B cell (primary cell): ENCODE measurements around the gene RIMKLB. TPM values are rescaled to one million over a fixed set of nuclear protein-coding genes. Genes with fewer than 3 reads are reported as not detected.

Experiments used
- ATAC-seq: fragments of 200-7000 bp; cut with Tn5 transposase; one replicate; pipeline ENCODE4 v1.10.0; 2021; ENCODE audit warnings: low read depth, mild to moderate bottlenecking, moderate number of reproducible peaks, moderate library complexity
- CTCF ChIA-PET: fragments of 350-600 bp; sonication (Branson Sonifier 250); formaldehyde crosslinking; loops from one replicate; lab custom pipeline; 2021; ENCODE audit warnings: antibody characterized with exemption, inconsistent platforms; lab: Charles Lee
- POLR2A ChIA-PET: fragments of 350-600 bp; sonication (Branson Sonifier 250); formaldehyde crosslinking; loops from one replicate; lab custom pipeline; 2021; ENCODE audit warnings: antibody characterized with exemption; lab: Charles Lee
- DNase-seq: peaks from one replicate; pipeline ENCODE4 v3.0.0; 2013
- H2AFZ ChIP-seq: 2 replicates; pipeline ENCODE4 v1.6.1; 2012; ENCODE audit warnings: mild to moderate bottlenecking, low read depth, low read length; ENCODE audit not compliant: insufficient read depth, poor library complexity, severe bottlenecking
- H3K27ac ChIP-seq, 2 donors: 1 replicate in 1 of 2; 2 replicates in 1 of 2; pipeline ENCODE4 v1.5.1; 2012 to 2013; ENCODE audit warnings: low read length in 2 of 2, mild to moderate bottlenecking in 2 of 2, moderate library complexity in 1 of 2
- H3K27me3 ChIP-seq, 4 experiments: fragments of 200-600 bp in 1 of 4; sonication (generic) in 1 of 4; replicated peaks in 1 of 4; 1 replicate in 2 of 4; 2 replicates in 2 of 4; pipeline versions ENCODE4 v1.6.1 to v1.7.0; 2013 to 2016; ENCODE audit warnings: low read length in 3 of 4, mild to moderate bottlenecking in 2 of 4, mixed read lengths in 1 of 4, moderate library complexity in 1 of 4; ENCODE audit not compliant: insufficient read depth in 4 of 4, control insufficient read depth in 3 of 4; ENCODE audit errors: control extremely low read depth in 1 of 4
- H3K36me3 ChIP-seq, 2 experiments: replicated peaks in 1 of 2; 1 replicate in 1 of 2; 2 replicates in 1 of 2; pipeline versions ENCODE4 v1.6.1 to v1.7.1; 2013; ENCODE audit warnings: low read length in 1 of 2; ENCODE audit not compliant: insufficient read depth in 2 of 2, control insufficient read depth in 1 of 2; ENCODE audit errors: control extremely low read depth in 1 of 2, extremely low read depth in 1 of 2
- H3K4me1 ChIP-seq, 2 donors: fragments of 200-600 bp in 1 of 2; sonication (generic) in 1 of 2; 1 replicate in 1 of 2; 2 replicates in 1 of 2; pipeline versions ENCODE4 v1.5.1 to v1.6.1; 2013 to 2017; ENCODE audit warnings: low read length in 2 of 2; ENCODE audit not compliant: control insufficient read depth in 2 of 2, insufficient read depth in 2 of 2
- H3K4me2 ChIP-seq: replicated peaks from 2 replicates; pipeline ENCODE3; 2012; ENCODE audit warnings: mild to moderate bottlenecking, low read depth, low read length; ENCODE audit not compliant: poor library complexity, severe bottlenecking
- H3K4me3 ChIP-seq, 5 experiments: fragments of 200-600 bp in 1 of 5; sonication (generic) in 1 of 5; 1 replicate in 3 of 5; 2 replicates in 2 of 5; pipeline versions ENCODE4 v1.5.1 to v1.7.0; 2011 to 2016; ENCODE audit warnings: low read length in 4 of 5, mild to moderate bottlenecking in 4 of 5, low read depth in 2 of 5, control low read depth in 1 of 5, moderate library complexity in 1 of 5; ENCODE audit not compliant: insufficient read depth in 1 of 5; ENCODE audit errors: control extremely low read depth in 1 of 5, extremely low read depth in 1 of 5
- H3K79me2 ChIP-seq: fragments of 200-600 bp; sonication (generic); one replicate; pipeline ENCODE4 v1.6.0; 2016; ENCODE audit warnings: low read length; ENCODE audit not compliant: control insufficient read depth, insufficient read depth
- H3K9ac ChIP-seq: fragments of 200-600 bp; sonication (generic); 2 replicates; pipeline ENCODE4 v1.6.1; 2017; ENCODE audit warnings: mild to moderate bottlenecking, low read length, moderate library complexity
- H3K9me3 ChIP-seq, 3 donors: one replicate each; pipeline versions ENCODE4 v1.6.1 to v1.7.1; 2013; ENCODE audit warnings: low read length in 2 of 3; ENCODE audit not compliant: control insufficient read depth in 2 of 3, insufficient read depth in 1 of 3; ENCODE audit errors: control extremely low read depth in 1 of 3
- H4K20me1 ChIP-seq: 2 replicates; pipeline ENCODE4 v1.6.0; 2012; ENCODE audit warnings: mild to moderate bottlenecking, low read length; ENCODE audit not compliant: insufficient read depth, control insufficient read depth, poor library complexity, severe bottlenecking
- H3K27ac Mint-ChIP-seq: one replicate; pipeline ENCODE4 v1.8.0; 2021; ENCODE audit warnings: mixed read lengths
- H3K27me3 Mint-ChIP-seq: one replicate; pipeline ENCODE4 v1.8.0; 2021; ENCODE audit warnings: mixed read lengths
- H3K4me1 Mint-ChIP-seq: one replicate; pipeline ENCODE4 v1.8.0; 2021; ENCODE audit warnings: mixed read lengths
- H3K4me3 Mint-ChIP-seq: one replicate; pipeline ENCODE4 v1.8.0; 2021; ENCODE audit warnings: mixed read lengths
- H3K9me3 Mint-ChIP-seq: one replicate; pipeline ENCODE4 v1.8.0; 2022; ENCODE audit warnings: mixed read lengths; ENCODE audit not compliant: insufficient read depth
- EZH2 ChIP-seq: IDR thresholded peaks from 2 replicates; pipeline ENCODE4 v1.6.1; 2012; ENCODE audit warnings: borderline replicate concordance, low read depth, mild to moderate bottlenecking, moderate library complexity, low read length; ENCODE audit not compliant: insufficient read depth, poor library complexity, severe bottlenecking
- WGBS: methylation state at CpG from one replicate; pipeline ENCODE4 v1.1.5; 2013; ENCODE audit warnings: missing lambda C conversion rate; ENCODE audit not compliant: insufficient coverage; 5-methylcytosine and 5-hydroxymethylcytosine counted together
- intact Hi-C: fragments of 100-400 bp; cut with micrococcal nuclease; formaldehyde crosslinking; loops from one replicate; pipeline ENCODE4 v1.10.0; 2022
- polyA plus RNA-seq: library from polyadenylated mRNA; depleted of rRNA; stranded (reverse); fragments of >200 nt; gene quantifications from 2 replicates; pipeline ENCODE4 v1.2.3, GENCODE V29; 2012
- total RNA-seq, 2 donors: library from RNA; stranded (reverse); fragments of 120-200 nt in 1 of 2; gene quantifications; 1 replicate in 1 of 2; 2 replicates in 1 of 2; pipeline versions ENCODE4 v1.2.3 to v1.2.4, GENCODE V29; 2013 to 2022
- TF ChIP-seq, protein P1 (sequence below): fragments of 200-600 bp; IDR thresholded peaks from one replicate; pipeline ENCODE4 v1.8.0; 2022; ENCODE audit warnings: antibody characterized with exemption, mild to moderate bottlenecking

RIMKLB gene
- total and polyA plus RNA-seq, 2 donors (not counting 1 experiment from before 2014, with no cell fraction given): 27.8 to 54.2 TPM

DNA sequence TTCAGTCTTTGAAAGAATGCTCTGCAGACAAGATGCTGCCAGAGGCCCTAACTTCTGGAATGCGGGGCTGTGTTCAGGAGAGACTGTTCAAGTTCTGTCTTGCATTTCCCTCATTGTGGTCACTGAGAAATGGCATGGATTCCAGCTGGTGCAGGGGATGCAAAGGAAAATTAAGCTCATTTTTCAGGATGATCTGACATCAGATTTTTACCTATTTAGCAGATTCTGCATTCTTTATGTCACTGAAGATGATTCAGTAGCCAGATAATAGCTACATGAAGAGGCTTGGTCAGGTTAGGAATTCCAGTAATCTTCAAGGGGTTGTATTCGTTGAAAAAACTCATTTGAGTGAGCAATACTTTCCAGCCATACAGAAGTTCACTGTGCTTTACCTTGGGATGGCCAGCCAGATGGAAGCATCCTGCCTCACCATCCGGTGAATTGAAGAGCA lies 19.1 kb upstream of the RIMKLB start:
- Histone ChIP-seq H3K9me3 (no peaks in the 10 kb centered on the region), H3K4me2 (no peak overlapping the region), H4K20me1 (no peaks in the 10 kb centered on the region), H3K27me3 (no peaks in the 10 kb centered on the region), H3K27ac (no peak overlapping the region), H3K36me3 (no peaks in the 10 kb centered on the region), H2AFZ (no peak overlapping the region), H3K79me2 (no peaks in the 10 kb centered on the region), H3K9ac (no peak overlapping the region), H3K4me1 (no peaks in the 10 kb centered on the region), H3K4me3 (no peak overlapping the region)
- Mint-ChIP-seq H3K4me3 (no peak overlapping the region), H3K27me3 (peaks cover 9% of the 10 kb centered on the region), H3K27ac (no peak overlapping the region), H3K9me3 (no peaks in the 10 kb centered on the region), H3K4me1 (peaks cover 9% of the 10 kb centered on the region)
- intact Hi-C loops: no loop called here
- TF ChIP-seq, protein P1, sequence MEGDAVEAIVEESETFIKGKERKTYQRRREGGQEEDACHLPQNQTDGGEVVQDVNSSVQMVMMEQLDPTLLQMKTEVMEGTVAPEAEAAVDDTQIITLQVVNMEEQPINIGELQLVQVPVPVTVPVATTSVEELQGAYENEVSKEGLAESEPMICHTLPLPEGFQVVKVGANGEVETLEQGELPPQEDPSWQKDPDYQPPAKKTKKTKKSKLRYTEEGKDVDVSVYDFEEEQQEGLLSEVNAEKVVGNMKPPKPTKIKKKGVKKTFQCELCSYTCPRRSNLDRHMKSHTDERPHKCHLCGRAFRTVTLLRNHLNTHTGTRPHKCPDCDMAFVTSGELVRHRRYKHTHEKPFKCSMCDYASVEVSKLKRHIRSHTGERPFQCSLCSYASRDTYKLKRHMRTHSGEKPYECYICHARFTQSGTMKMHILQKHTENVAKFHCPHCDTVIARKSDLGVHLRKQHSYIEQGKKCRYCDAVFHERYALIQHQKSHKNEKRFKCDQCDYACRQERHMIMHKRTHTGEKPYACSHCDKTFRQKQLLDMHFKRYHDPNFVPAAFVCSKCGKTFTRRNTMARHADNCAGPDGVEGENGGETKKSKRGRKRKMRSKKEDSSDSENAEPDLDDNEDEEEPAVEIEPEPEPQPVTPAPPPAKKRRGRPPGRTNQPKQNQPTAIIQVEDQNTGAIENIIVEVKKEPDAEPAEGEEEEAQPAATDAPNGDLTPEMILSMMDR: no peak
- no peak for TF ChIP-seq EZH2
- ChIA-PET POLR2A (no interaction called here), CTCF (interaction anchor here (1.2 to 8.5 kb wide), 6 partner anchors 21 to 370 kb away, joined by 3 to 110 read pairs (median 5); no protein-coding TSS in a partner anchor)
- 93% methylated on average over 3 of the region's 3 CpGs for WGBS
- DNase-seq (no peak), ATAC-seq (no peak)

DNA sequence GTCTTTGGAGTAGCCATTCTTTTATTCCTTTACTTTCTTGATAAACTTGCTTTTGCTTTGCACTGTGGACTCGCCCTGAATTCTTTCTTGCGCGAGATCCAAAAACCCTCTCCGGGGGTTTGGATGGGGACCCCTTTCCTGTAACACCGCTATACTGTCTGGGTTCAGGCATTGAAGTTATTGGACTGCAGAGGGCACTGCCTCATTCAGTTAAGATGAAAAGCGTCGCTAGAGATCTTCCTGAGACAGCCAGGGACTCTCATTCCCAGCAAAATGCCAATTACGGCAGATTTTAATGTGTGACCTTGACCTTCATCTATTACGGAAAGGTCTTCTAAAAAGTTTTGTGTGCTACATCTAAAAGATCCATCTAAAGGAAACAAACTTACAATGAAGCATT lies 17.3 kb upstream of the RIMKLB start:
- Mint-ChIP-seq H3K9me3 (no peaks in the 10 kb centered on the region), H3K4me1 (peaks cover 6% of the 10 kb centered on the region), H3K27ac (no peak overlapping the region), H3K4me3 (no peak overlapping the region), H3K27me3 (peaks cover 9% of the 10 kb centered on the region)
- intact Hi-C loops: no loop called here
- WGBS: 90% methylated on average over 8 of the region's 9 CpGs
- no peaks in the 10 kb centered on the region for H3K4me1 ChIP-seq
- H3K27me3 ChIP-seq: no peaks in the 10 kb centered on the region
- H3K4me3 ChIP-seq: no peak overlapping the region
- no peaks in the 10 kb centered on the region for H3K9me3 ChIP-seq
- no peak overlapping the region for H3K9ac ChIP-seq
- H3K36me3 ChIP-seq: no peaks in the 10 kb centered on the region
- POLR2A ChIA-PET: interaction anchor here (0.7 kb wide), 1 partner anchor 362 kb away, joined by 3 read pairs; no protein-coding TSS in a partner anchor
- no peak for TF ChIP-seq EZH2
- TF ChIP-seq, protein P1: no peak
- no peak for DNase-seq
- no peak overlapping the region for H3K27ac ChIP-seq
- no peaks in the 10 kb centered on the region for H3K79me2 ChIP-seq
- CTCF ChIA-PET: interaction anchor here (0.6 to 8.5 kb wide), 10 partner anchors 12 to 361 kb away, joined by 3 to 110 read pairs (median 12); no protein-coding TSS in a partner anchor
- H4K20me1 ChIP-seq: no peaks in the 10 kb centered on the region
- no peak overlapping the region for H3K4me2 ChIP-seq
- no peak for ATAC-seq
- H2AFZ ChIP-seq: no peak overlapping the region
